A549 (cell line): ENCODE results near the gene SDF2L1. TPM values are rescaled to one million over a fixed set of nuclear protein-coding genes. Genes with fewer than 3 reads are reported as not detected.
A peak's percentile ranks its signal among the peaks of the same experiment; 100 is the strongest.

Experiments used
- ATAC-seq, 2 experiments: fragments of 200-7000 bp in 1 of 2; fragments of >200 bp in 1 of 2; cut with Nextera tagmentation in 1 of 2; cut with Tn5 transposase in 1 of 2; 3 replicates each; pipeline versions ENCODE4 v1.8.0 to v1.9.1; 2018 to 2020; ENCODE audit warnings: mild to moderate bottlenecking in 1 of 2, moderate library complexity in 1 of 2
- CTCF ChIA-PET: fragments of 300-600 bp; sonication (Branson Sonifier 250); formaldehyde crosslinking; extraction: SDS; loops from one replicate; lab custom pipeline; 2021; ENCODE audit warnings: antibody characterized with exemption, inconsistent platforms; lab: Yijun Ruan, JAX
- POLR2A ChIA-PET: fragments of 350-600 bp; formaldehyde crosslinking; extraction: SDS; loops from one replicate; lab custom pipeline; 2021; ENCODE audit warnings: antibody characterized with exemption, inconsistent platforms; lab: Yijun Ruan, JAX
- DNase-seq, 2 experiments: peaks; one replicate each; pipeline versions ENCODE4 v3.0.0 to v3.0.0-alpha.2; 2011 to 2016; ENCODE audit warnings: low read depth in 1 of 2, low spot score in 1 of 2
- FAIRE-seq: peaks from 2 replicates; lab custom pipeline; 2011; peaks lifted over from hg19 to GRCh38; lab: Jason Lieb, UNC
- H3K27ac ChIP-seq, 2 experiments: fragments of >200 bp; sonication (Bioruptor Twin); formaldehyde crosslinking; 3 replicates each; pipeline ENCODE4 v1.5.1; 2016 to 2017
- H3K4me1 ChIP-seq: fragments of >200 bp; sonication (Bioruptor Twin); formaldehyde crosslinking; 3 replicates; pipeline ENCODE4 v1.6.1; 2016
- H3K4me2 ChIP-seq: fragments of >200 bp; sonication (Bioruptor Twin); formaldehyde crosslinking; 3 replicates; pipeline ENCODE4 v1.6.1; 2016
- H3K4me3 ChIP-seq: fragments of >200 bp; sonication (Bioruptor Twin); formaldehyde crosslinking; 3 replicates; pipeline ENCODE4 v1.5.1; 2016
- H3K9me3 ChIP-seq: fragments of >200 bp; sonication (Bioruptor Twin); formaldehyde crosslinking; 3 replicates; pipeline ENCODE4 v1.6.1; 2016
- BHLHE40 ChIP-seq: IDR thresholded peaks from 2 replicates; pipeline ENCODE4 v1.6.1; 2012; ENCODE audit warnings: low read depth, low read length, inconsistent platforms
- CBX2 ChIP-seq: fragments of 200-600 bp; sonication (generic); IDR thresholded peaks from 2 replicates; pipeline ENCODE4 v1.6.1; 2016; ENCODE audit warnings: low read depth, mild to moderate bottlenecking, borderline replicate concordance
- CBX8 ChIP-seq: fragments of 200-600 bp; sonication (generic); IDR thresholded peaks from 2 replicates; pipeline ENCODE4 v1.6.1; 2016
- CHD4 ChIP-seq: fragments of 200-600 bp; sonication (generic); IDR thresholded peaks from 2 replicates; pipeline ENCODE4 v1.6.1; 2016; ENCODE audit warnings: antibody characterized with exemption, mild to moderate bottlenecking, borderline replicate concordance
- EP300 ChIP-seq, 2 experiments: fragments of >200 bp; sonication (Bioruptor Twin); formaldehyde crosslinking; IDR thresholded peaks; 2 replicates in 1 of 2; 3 replicates in 1 of 2; pipeline ENCODE4 v1.6.1; 2016 to 2017
- HDAC2 ChIP-seq: fragments of 200-600 bp; sonication (generic); IDR thresholded peaks from 2 replicates; pipeline ENCODE4 v1.6.1; 2016
- KDM5A ChIP-seq: fragments of 200-600 bp; sonication (generic); IDR thresholded peaks from 2 replicates; pipeline ENCODE4 v1.6.1; 2016; ENCODE audit warnings: antibody characterized with exemption, mild to moderate bottlenecking
- MAFK ChIP-seq: fragments of 450-650 bp; IDR thresholded peaks from 2 replicates; pipeline ENCODE4 v1.6.1; 2014; ENCODE audit not compliant: partially characterized antibody
- MAZ ChIP-seq: fragments of 150-350 bp; IDR thresholded peaks from 2 replicates; pipeline ENCODE4 v1.6.1; 2014; ENCODE audit warnings: antibody characterized with exemption, low read depth, low read length, borderline replicate concordance
- NR3C1 ChIP-seq: fragments of >200 bp; sonication (Bioruptor Twin); formaldehyde crosslinking; IDR thresholded peaks from 3 replicates; pipeline ENCODE4 v1.6.1; 2017
- POLR2A ChIP-seq: IDR thresholded peaks from 2 replicates; pipeline ENCODE4 v1.6.1; 2012; ENCODE audit warnings: mild to moderate bottlenecking, low read length
- RARB ChIP-seq: fragments of 250-450 bp; sonication (Bioruptor Pico); IDR thresholded peaks from 2 replicates; pipeline ENCODE4 v1.8.0; 2021; ENCODE audit warnings: mild to moderate bottlenecking, moderate library complexity
- ZSCAN20 ChIP-seq: fragments of 250-450 bp; sonication (Bioruptor Pico); IDR thresholded peaks from 2 replicates; pipeline ENCODE4 v1.8.0; 2022; ENCODE audit warnings: mild to moderate bottlenecking, moderate library complexity
- WGBS: methylation state at CpG from one replicate; pipeline ENCODE4 v1.1.6; 2017; ENCODE audit errors: missing lambda C conversion rate; 5-methylcytosine and 5-hydroxymethylcytosine counted together
- polyA plus RNA-seq, 4 experiments: library from polyadenylated mRNA; depleted of rRNA in 3 of 4; stranded (reverse); fragments of >200 nt; fragmentation: RNase III in 1 of 4; extraction: RNeasy Plus Mini Kit Qiagen cat#74134 plus additional on column Dnase treatment in 1 of 4; gene quantifications; 2 replicates in 3 of 4; 3 replicates in 1 of 4; pipeline ENCODE4 v1.2.3, GENCODE V29; 2011 to 2017
- TF ChIP-seq, protein P1 (sequence below): fragments of 450-650 bp; IDR thresholded peaks from 2 replicates; pipeline ENCODE4 v1.6.1; 2014; ENCODE audit warnings: antibody characterized with exemption
- TF ChIP-seq, protein P2 (sequence below): fragments of >200 bp; sonication (Bioruptor Twin); formaldehyde crosslinking; IDR thresholded peaks from 3 replicates; pipeline ENCODE4 v1.6.1; 2016
- TF ChIP-seq, protein P3 (sequence below): fragments of 250-450 bp; sonication (Bioruptor Pico); IDR thresholded peaks from 2 replicates; pipeline ENCODE4 v1.5.0; 2021; ENCODE audit warnings: mild to moderate bottlenecking, moderate library complexity, borderline replicate concordance
- TF ChIP-seq, protein P4 (sequence below): fragments of 250-450 bp; sonication (Bioruptor Pico); IDR thresholded peaks from 2 replicates; pipeline ENCODE4 v1.5.0; 2020; ENCODE audit warnings: low read depth, mild to moderate bottlenecking, moderate library complexity

The SDF2L1 gene
- polyA plus RNA-seq, 2 of the 4 experiments (the other 2 are of a cell fraction) = 13.7 to 41.9 TPM

DNA sequence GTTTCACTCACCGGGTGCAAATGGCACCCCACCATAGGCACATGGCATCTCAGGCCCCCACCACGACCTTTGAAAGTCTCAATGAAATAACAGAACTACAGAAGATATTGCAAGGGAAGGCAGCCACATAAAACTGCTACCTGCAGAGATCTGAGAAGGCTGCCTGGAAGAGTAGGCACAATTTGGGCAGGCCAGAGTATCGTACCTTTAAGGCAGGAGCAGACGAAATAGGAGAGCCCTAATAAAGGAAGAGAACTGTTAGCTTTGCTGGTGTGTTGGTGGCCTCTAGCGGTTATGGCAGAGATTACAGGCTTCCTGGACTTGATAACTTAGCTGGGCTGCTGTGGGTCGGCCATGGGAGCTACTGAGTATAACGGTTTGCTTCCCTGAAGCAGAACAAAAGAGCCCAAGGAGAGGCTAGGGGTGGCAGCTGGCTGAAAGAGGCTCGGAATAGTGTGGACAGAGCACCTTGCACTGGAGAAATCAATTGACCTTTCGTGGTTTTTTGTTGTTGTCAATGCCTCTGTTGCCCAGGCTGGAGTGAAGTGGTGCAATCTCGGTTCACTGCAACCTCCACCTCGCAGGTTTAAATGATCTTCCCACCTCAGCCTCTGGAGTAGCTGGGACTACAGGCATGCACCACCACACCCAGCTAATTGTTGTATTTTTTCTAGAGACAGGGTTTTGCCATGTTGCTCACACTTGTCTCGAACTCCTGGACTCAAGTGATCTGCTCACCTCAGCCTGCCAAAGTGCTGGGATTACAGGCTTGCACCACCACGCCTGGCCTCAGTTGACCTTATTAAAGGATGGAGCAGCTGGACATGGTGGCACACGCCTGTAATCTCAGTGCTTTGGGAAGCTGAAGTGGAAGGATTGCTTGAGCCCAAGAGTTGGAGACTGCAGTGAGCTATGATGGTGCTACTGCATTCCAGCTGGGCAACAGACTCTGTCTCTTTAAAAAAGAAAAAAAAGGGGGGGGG, 4.8 kb downstream of the SDF2L1 start (continued):
- TF ChIP-seq MAZ (no peak), CBX2 (no peak), HDAC2 (no peak)
- TF ChIP-seq, protein P1, sequence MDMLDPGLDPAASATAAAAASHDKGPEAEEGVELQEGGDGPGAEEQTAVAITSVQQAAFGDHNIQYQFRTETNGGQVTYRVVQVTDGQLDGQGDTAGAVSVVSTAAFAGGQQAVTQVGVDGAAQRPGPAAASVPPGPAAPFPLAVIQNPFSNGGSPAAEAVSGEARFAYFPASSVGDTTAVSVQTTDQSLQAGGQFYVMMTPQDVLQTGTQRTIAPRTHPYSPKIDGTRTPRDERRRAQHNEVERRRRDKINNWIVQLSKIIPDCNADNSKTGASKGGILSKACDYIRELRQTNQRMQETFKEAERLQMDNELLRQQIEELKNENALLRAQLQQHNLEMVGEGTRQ = no peak

DNA sequence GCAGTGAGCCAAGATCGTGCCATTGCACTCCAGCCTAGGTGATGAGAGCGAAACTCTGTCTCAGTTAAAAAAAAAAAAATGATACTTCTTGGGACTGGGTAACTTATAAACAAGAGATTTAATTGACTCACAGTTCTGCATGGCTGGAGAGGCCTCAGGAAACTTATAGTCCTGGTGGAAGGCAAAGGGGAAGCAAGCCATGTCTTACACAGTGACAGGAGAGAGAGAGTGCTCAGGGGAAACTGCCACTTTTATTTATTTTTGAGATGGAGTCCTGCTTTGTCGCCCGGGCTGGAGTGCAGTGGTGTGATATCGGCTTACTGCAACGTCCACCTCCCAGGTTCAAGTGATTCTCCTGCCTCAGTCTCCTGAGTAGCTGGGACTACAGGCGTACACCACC, 8.2 kb downstream of the SDF2L1 start:
- Histone ChIP-seq H3K9me3 (no peaks in the 10 kb centered on the region), H3K4me2 (no peak overlapping the region), H3K4me3 (no peak overlapping the region), H3K4me1 (no peaks in the 10 kb centered on the region), H3K27ac (no peak overlapping the region)
- 89% methylated on average over 7 of the region's 7 CpGs for WGBS
- no peak for FAIRE-seq
- no peak for DNase-seq
- CTCF ChIA-PET = no interaction called here
- POLR2A ChIA-PET = no interaction called here
- TF ChIP-seq BHLHE40 (no peak), NR3C1 (no peak)
- TF ChIP-seq, protein P2, sequence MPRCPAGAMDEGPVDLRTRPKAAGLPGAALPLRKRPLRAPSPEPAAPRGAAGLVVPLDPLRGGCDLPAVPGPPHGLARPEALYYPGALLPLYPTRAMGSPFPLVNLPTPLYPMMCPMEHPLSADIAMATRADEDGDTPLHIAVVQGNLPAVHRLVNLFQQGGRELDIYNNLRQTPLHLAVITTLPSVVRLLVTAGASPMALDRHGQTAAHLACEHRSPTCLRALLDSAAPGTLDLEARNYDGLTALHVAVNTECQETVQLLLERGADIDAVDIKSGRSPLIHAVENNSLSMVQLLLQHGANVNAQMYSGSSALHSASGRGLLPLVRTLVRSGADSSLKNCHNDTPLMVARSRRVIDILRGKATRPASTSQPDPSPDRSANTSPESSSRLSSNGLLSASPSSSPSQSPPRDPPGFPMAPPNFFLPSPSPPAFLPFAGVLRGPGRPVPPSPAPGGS = no peak
- ATAC-seq = no peak

DNA sequence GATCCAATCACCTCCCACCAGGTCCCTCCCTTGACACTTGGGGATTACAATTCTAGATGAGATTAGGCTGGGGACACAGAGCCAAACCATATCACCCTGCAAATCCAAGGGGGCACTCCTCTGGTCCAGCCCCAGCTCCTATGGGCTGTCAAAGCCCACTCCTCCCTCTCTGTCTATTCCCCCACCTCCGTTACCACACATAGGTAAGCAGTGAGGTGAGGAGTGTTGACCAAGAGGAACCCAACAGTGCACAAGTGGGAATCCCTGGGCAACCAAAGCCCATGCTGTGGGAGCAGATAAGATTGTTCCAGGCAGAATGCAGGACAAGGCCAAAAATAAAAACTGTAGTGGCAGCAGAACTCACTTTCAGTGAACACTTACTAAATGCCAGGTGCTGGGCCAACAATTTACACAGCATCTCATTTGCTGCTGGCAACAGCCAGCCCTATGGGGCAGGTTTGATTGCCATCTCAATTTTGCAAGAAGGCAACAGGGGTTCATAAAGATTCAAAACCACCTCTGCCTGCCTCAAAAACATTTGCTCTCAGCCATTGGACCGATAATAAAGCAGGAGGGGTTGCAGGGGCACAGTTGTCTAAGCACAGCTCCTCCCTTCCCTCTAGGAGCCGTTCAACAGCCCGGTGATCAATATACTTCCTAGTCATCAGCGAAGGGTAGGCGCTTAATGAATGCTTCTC, 8.9 kb downstream of the SDF2L1 start:
- FAIRE-seq = no peak
- H3K4me1 ChIP-seq = no peaks in the 10 kb centered on the region
- DNase-seq = no peak
- TF ChIP-seq ZSCAN20 (CRISPR knock-in tag) (no peak), CBX8 (no peak), RARB (CRISPR knock-in tag) (no peak), CBX2 (no peak), CHD4 (no peak), KDM5A (no peak), POLR2A (no peak), EP300 (IDR thresholded peaks at IDR 0.05) (no peak), MAFK (no peak)
- TF ChIP-seq, protein P3, sequence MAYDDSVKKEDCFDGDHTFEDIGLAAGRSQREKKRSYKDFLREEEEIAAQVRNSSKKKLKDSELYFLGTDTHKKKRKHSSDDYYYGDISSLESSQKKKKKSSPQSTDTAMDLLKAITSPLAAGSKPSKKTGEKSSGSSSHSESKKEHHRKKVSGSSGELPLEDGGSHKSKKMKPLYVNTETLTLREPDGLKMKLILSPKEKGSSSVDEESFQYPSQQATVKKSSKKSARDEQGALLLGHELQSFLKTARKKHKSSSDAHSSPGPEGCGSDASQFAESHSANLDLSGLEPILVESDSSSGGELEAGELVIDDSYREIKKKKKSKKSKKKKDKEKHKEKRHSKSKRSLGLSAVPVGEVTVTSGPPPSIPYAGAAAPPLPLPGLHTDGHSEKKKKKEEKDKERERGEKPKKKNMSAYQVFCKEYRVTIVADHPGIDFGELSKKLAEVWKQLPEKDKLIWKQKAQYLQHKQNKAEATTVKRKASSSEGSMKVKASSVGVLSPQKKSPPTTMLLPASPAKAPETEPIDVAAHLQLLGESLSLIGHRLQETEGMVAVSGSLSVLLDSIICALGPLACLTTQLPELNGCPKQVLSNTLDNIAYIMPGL (CRISPR knock-in tag) = no peak
- TF ChIP-seq, protein P4, sequence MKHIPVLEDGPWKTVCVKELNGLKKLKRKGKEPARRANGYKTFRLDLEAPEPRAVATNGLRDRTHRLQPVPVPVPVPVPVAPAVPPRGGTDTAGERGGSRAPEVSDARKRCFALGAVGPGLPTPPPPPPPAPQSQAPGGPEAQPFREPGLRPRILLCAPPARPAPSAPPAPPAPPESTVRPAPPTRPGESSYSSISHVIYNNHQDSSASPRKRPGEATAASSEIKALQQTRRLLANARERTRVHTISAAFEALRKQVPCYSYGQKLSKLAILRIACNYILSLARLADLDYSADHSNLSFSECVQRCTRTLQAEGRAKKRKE (CRISPR knock-in tag) = no peak
- TF ChIP-seq, protein P2 = no peak
- POLR2A ChIA-PET = no interaction called here
- CTCF ChIA-PET = interaction anchor here (4.0 kb wide), 1 partner anchor 9 kb away, joined by 24 read pairs; the partner anchor contains the start of gene SDF2L1
- H3K9me3 ChIP-seq = no peaks in the 10 kb centered on the region
- H3K4me3 ChIP-seq = peak overlapping the region; percentile 55; the same call in 1 of the 3 replicates
- WGBS = 94% methylated on average over 6 of the region's 6 CpGs
- H3K4me2 ChIP-seq = peak overlapping the region; percentile 84
- peak overlapping the region in 1 of 2 experiments; percentile 87; a peak in 2 of 6 replicates for H3K27ac ChIP-seq
- no peak for ATAC-seq
